GM18868 (cell line): ENCODE data around the gene AP3D1.

Source experiments
- ATAC-seq: cut with Tn5 transposase; IDR thresholded peaks from one replicate; pipeline ENCODE4 v1.9.1; 2021; ENCODE audit warnings: mild to moderate bottlenecking, moderate library complexity; ENCODE audit not compliant: unreplicated experiment

Gene AP3D1

GRCh38 chr19:2050991-2051772, 100.2 kb downstream of the AP3D1 start, which contains the start of gene MKNK2:
Gene MKNK2 (minus strand): TSS chr19:2051244. CDS start chr19:2050851, 393 bp downstream.
- peak; percentile 44 for ATAC-seq
